Gastroesophageal sphincter (tissue), 3 donors: ENCODE data around the gene NISCH.

ENCODE experiments used
- POLR2A ChIP-seq, 2 donors: fragments of 450-650 bp; IDR thresholded peaks; one replicate each; pipeline ENCODE4 v1.6.1; 2017; ENCODE audit warnings: antibody characterized with exemption in 2 of 2, mild to moderate bottlenecking in 2 of 2, moderate library complexity in 1 of 2
- POLR2AphosphoS5 ChIP-seq: sonication (generic); formaldehyde crosslinking; IDR thresholded peaks from one replicate; pipeline ENCODE4 v1.6.1; 2017; ENCODE audit warnings: antibody characterized with exemption
- TF ChIP-seq, protein P1 (sequence below), 4 experiments: fragments of 200-600 bp in 2 of 4; fragments of 450-650 bp in 2 of 4; sonication (generic) in 1 of 4; IDR thresholded peaks; one replicate each; pipeline ENCODE4 v1.5.1; 2017 to 2019; ENCODE audit warnings: antibody characterized with exemption in 4 of 4, mild to moderate bottlenecking in 2 of 4, moderate library complexity in 2 of 4

DNA sequence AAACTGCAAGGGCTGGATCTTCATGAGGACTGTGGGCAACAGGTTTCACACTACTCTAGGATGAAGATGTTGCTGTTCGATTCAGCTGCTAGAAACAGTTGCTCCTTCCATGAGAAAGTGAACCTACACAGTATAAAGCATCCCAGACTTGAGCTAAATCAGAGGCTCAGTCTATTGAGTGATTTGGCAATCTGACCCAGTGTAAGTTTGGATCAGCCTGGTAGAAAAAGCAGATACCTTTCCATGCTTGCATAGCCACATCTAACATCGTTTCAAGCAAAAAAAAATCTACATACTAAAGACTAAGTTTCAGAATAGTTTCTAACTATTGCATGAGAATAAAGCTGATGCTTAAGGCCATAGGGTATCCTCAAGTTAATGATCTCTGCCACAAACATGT is 85.6 kb downstream of the NISCH start:
- TF ChIP-seq, protein P1, sequence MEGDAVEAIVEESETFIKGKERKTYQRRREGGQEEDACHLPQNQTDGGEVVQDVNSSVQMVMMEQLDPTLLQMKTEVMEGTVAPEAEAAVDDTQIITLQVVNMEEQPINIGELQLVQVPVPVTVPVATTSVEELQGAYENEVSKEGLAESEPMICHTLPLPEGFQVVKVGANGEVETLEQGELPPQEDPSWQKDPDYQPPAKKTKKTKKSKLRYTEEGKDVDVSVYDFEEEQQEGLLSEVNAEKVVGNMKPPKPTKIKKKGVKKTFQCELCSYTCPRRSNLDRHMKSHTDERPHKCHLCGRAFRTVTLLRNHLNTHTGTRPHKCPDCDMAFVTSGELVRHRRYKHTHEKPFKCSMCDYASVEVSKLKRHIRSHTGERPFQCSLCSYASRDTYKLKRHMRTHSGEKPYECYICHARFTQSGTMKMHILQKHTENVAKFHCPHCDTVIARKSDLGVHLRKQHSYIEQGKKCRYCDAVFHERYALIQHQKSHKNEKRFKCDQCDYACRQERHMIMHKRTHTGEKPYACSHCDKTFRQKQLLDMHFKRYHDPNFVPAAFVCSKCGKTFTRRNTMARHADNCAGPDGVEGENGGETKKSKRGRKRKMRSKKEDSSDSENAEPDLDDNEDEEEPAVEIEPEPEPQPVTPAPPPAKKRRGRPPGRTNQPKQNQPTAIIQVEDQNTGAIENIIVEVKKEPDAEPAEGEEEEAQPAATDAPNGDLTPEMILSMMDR (IDR thresholded peaks at IDR 0.05) = no peak
- no peak for TF ChIP-seq POLR2A (IDR thresholded peaks at IDR 0.05)
- no peak for TF ChIP-seq POLR2AphosphoS5
